Measurements from ENCODE around the gene GPN3. TPM values are rescaled to one million over a fixed set of nuclear protein-coding genes. Genes with fewer than 3 reads are reported as not detected.

The GPN3 gene
- polyA plus RNA-seq, 1 donor from 2014 or later, result 23.8 TPM

- Histone ChIP-seq H3K9me3 (ENCODE audit: low read length) (no peaks in the 10 kb centered on the region), H3K36me3 (ENCODE audit: insufficient read depth, low read length) (no peaks in the 10 kb centered on the region), H3K79me2 (replicated peaks; ENCODE audit: insufficient read depth, low read length) (peaks cover 33% of the 10 kb centered on the region), H3K9me2 (ENCODE audit: insufficient read depth, low read length) (no peaks in the 10 kb centered on the region), H2AFZ (ENCODE audit: low read depth, low read length) (no peak overlapping the region), H3K27ac (ENCODE audit: low read length) (no peak overlapping the region), H3K9ac (ENCODE audit: low read length) (no peak overlapping the region), H3K4me2 (ENCODE audit: low read length) (peak overlapping the region; percentile 50), H3F3A (ENCODE audit: insufficient read depth, low read length, poor library complexity, severe bottlenecking) (peaks cover 4% of the 10 kb centered on the region), H3K27me3 (ENCODE audit: insufficient read depth, low read depth, low read length) (no peaks in the 10 kb centered on the region), H4K20me1 (ENCODE audit: insufficient read depth) (no peaks in the 10 kb centered on the region), H3K4me3 (ENCODE audit: low read length) (no peak overlapping the region)
- TF ChIP-seq TAF1 (IDR thresholded peaks at IDR 0.05; ENCODE audit: low read depth) (no peak), CTCF (IDR thresholded peaks at IDR 0.05; ENCODE audit: poor library complexity, severe bottlenecking) (no peak), EZH2 (IDR thresholded peaks at IDR 0.05; ENCODE audit: borderline replicate concordance, insufficient read depth, low read length, poor library complexity, severe bottlenecking) (no peak), REST (IDR thresholded peaks at IDR 0.05; ENCODE audit: borderline replicate concordance) (no peak), MXI1 (conservative IDR thresholded peaks at IDR 0.05; ENCODE audit: poor library complexity, severe bottlenecking) (no peak), SMC3 (conservative IDR thresholded peaks at IDR 0.05; ENCODE audit: poor library complexity) (no peak)
Observed at GRCh38 chr12:110498984-110499706, 31.1 kb upstream of the GPN3 start.

GRCh38 chr12:110475426-110475825 is 7.4 kb upstream of the GPN3 start:
- Histone ChIP-seq H4K20me1 (ENCODE audit: insufficient read depth) (no peaks in the 10 kb centered on the region), H3K4me3 (ENCODE audit: low read length) (no peak overlapping the region), H3F3A (ENCODE audit: insufficient read depth, low read length, poor library complexity, severe bottlenecking) (no peaks in the 10 kb centered on the region), H3K27ac (ENCODE audit: low read length) (no peak overlapping the region), H3K9me2 (ENCODE audit: insufficient read depth, low read length) (no peaks in the 10 kb centered on the region), H3K9me3 (ENCODE audit: low read length) (no peaks in the 10 kb centered on the region), H3K27me3 (ENCODE audit: insufficient read depth, low read depth, low read length) (no peaks in the 10 kb centered on the region), H3K9ac (ENCODE audit: low read length) (no peak overlapping the region), H2AFZ (ENCODE audit: low read depth, low read length) (no peak overlapping the region), H3K4me2 (ENCODE audit: low read length) (no peak overlapping the region), H3K36me3 (ENCODE audit: insufficient read depth, low read length) (no peaks in the 10 kb centered on the region), H3K79me2 (replicated peaks; ENCODE audit: insufficient read depth, low read length) (no peaks in the 10 kb centered on the region)
- TF ChIP-seq EP300 (conservative IDR thresholded peaks at IDR 0.05; ENCODE audit: poor library complexity, severe bottlenecking) (no peak), TAF1 (IDR thresholded peaks at IDR 0.05; ENCODE audit: low read depth) (no peak), POLR2AphosphoS5 (IDR thresholded peaks at IDR 0.05) (no peak), MXI1 (conservative IDR thresholded peaks at IDR 0.05; ENCODE audit: poor library complexity, severe bottlenecking) (no peak), EZH2 (IDR thresholded peaks at IDR 0.05; ENCODE audit: borderline replicate concordance, insufficient read depth, low read length, poor library complexity, severe bottlenecking) (no peak), RAD21 (conservative IDR thresholded peaks at IDR 0.05) (no peak), CTCF (IDR thresholded peaks at IDR 0.05; ENCODE audit: poor library complexity, severe bottlenecking) (no peak), SMC3 (conservative IDR thresholded peaks at IDR 0.05; ENCODE audit: poor library complexity) (no peak), REST (IDR thresholded peaks at IDR 0.05; ENCODE audit: borderline replicate concordance) (no peak)

Measured in neural cell (in vitro differentiated cells).